ENCODE data around the gene DUSP9. TPM values are rescaled to one million over a fixed set of nuclear protein-coding genes. Genes with fewer than 3 reads are reported as not detected.

The DUSP9 gene
- total RNA-seq, 6 experiments from 2014 or later: 0.33 to 3.9 (median 0.69) TPM

GRCh38 chrX:153635388-153635787, 11.6 kb upstream of the DUSP9 start:
- no peak for DNase-seq
- no peaks in the 10 kb centered on the region for H3K27me3 ChIP-seq
- intact Hi-C loops (cut with DNase I): no loop called here
- no peak overlapping the region for H3K27ac ChIP-seq
- no peaks in the 10 kb centered on the region for H3K4me1 ChIP-seq
- 27% methylated on average over 2 of the region's 6 CpGs for WGBS (ENCODE audit: insufficient coverage, low coverage, low lambda C conversion rate, missing lambda C conversion rate)
- no peaks in the 10 kb centered on the region for H3K36me3 ChIP-seq
- no peak overlapping the region for H3K4me3 ChIP-seq
- no peak for TF ChIP-seq CTCF (IDR thresholded peaks at IDR 0.05)
- TF ChIP-seq POLR2A (IDR thresholded peaks at IDR 0.05): no peak
- no peaks in the 10 kb centered on the region for H3K9me3 ChIP-seq
- ATAC-seq: no peak

GRCh38 chrX:153635788-153636668, 11.0 kb upstream of the DUSP9 start:
- H3K27ac ChIP-seq: no peak overlapping the region
- no peaks in the 10 kb centered on the region for H3K4me1 ChIP-seq
- DNase-seq (no peak), ATAC-seq (peak; percentile 9 to 50 (median 18))
- no peak overlapping the region for H3K4me3 ChIP-seq
- WGBS (ENCODE audit: insufficient coverage, low coverage, low lambda C conversion rate, missing lambda C conversion rate): 80% methylated on average over 1 of the region's 21 CpGs
- H3K36me3 ChIP-seq: no peaks in the 10 kb centered on the region
- no peaks in the 10 kb centered on the region for H3K27me3 ChIP-seq
- intact Hi-C loops (cut with DNase I): no loop called here
- no peaks in the 10 kb centered on the region for H3K9me3 ChIP-seq
- TF ChIP-seq CTCF (IDR thresholded peaks at IDR 0.05) (peak; percentile 15 to 29 (median 22)), POLR2A (IDR thresholded peaks at IDR 0.05) (no peak)

DNA sequence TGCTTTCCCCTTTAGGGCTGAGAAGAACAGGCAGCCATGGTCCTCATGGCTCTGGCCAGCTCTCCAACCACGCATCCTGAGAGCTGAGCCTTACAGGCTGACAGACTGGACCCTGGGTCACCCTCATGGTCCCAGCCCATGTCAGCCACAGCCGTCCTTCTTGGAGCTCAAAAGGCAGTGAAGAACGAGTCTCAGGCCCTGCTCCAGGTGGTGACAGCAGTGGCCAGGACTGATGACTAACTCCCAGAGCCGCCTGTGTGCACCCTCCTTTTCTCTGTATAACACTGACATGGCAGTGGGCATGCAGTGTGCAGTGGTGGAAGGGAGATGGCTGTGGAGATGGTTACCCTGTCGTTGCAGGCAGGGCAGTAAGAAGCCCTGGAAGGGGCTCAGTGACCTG, 10.3 kb upstream of the DUSP9 start:
- H3K27me3 ChIP-seq: no peaks in the 10 kb centered on the region
- 17% methylated on average over 1 of the region's 5 CpGs for WGBS (ENCODE audit: insufficient coverage, low coverage, low lambda C conversion rate, missing lambda C conversion rate)
- no peaks in the 10 kb centered on the region for H3K36me3 ChIP-seq
- H3K27ac ChIP-seq: no peak overlapping the region
- ATAC-seq (no peak), DNase-seq (no peak)
- no peaks in the 10 kb centered on the region for H3K9me3 ChIP-seq
- no peak overlapping the region for H3K4me3 ChIP-seq
- intact Hi-C loops (cut with DNase I): no loop called here
- no peaks in the 10 kb centered on the region for H3K4me1 ChIP-seq
- TF ChIP-seq POLR2A (IDR thresholded peaks at IDR 0.05) (no peak), CTCF (IDR thresholded peaks at IDR 0.05) (no peak)

GRCh38 chrX:153637121-153638040, 9.6 kb upstream of the DUSP9 start:
- H3K9me3 ChIP-seq: no peaks in the 10 kb centered on the region
- intact Hi-C loops (cut with DNase I): no loop called here
- no peaks in the 10 kb centered on the region for H3K36me3 ChIP-seq
- no peak for TF ChIP-seq POLR2A (IDR thresholded peaks at IDR 0.05)
- TF ChIP-seq CTCF (IDR thresholded peaks at IDR 0.05): no peak
- H3K27ac ChIP-seq: no peak overlapping the region
- H3K4me3 ChIP-seq: no peak overlapping the region
- ATAC-seq (no peak), DNase-seq (no peak)
- H3K4me1 ChIP-seq: no peaks in the 10 kb centered on the region
- no peaks in the 10 kb centered on the region for H3K27me3 ChIP-seq
- 66% methylated on average over 6 of the region's 27 CpGs for WGBS (ENCODE audit: insufficient coverage, low coverage, low lambda C conversion rate, missing lambda C conversion rate)

Measured in right lobe of liver (tissue), 6 donors.